ENCODE results near the gene ADK. TPM values are rescaled to one million over a fixed set of nuclear protein-coding genes. Genes with fewer than 3 reads are reported as not detected.
A peak's percentile ranks its signal among the peaks of the same experiment; 100 is the strongest.

ADK gene
- total and polyA plus RNA-seq, 2 of the 13 experiments (the other 11 are each of a cell fraction or from before 2014, with no cell fraction given): 48.6 to 79.1 TPM

- TF ChIP-seq IKZF5 (CRISPR knock-in tag; IDR thresholded peaks at IDR 0.05) (0 out of 2 replicates have a peak, but pooled peaks have one; percentile 28), KLF9 (CRISPR knock-in tag; IDR thresholded peaks at IDR 0.05; ENCODE audit: low read depth) (0 out of 2 replicates have a peak, but pooled peaks have one; percentile 11), ERF (CRISPR knock-in tag; IDR thresholded peaks at IDR 0.05) (no peak), MXI1 (IDR thresholded peaks at IDR 0.05; ENCODE audit: borderline replicate concordance, low read depth, low read length) (no peak), ZNF343 (CRISPR knock-in tag; IDR thresholded peaks at IDR 0.05) (peak; percentile 47; the same call in 1 of the 2 replicates), ZNF414 (CRISPR knock-in tag; IDR thresholded peaks at IDR 0.05) (peak; percentile 67; the same call in 1 of the 2 replicates), TCF7 (IDR thresholded peaks at IDR 0.05; ENCODE audit: low read depth) (peak; percentile 94), RNF219 (CRISPR knock-in tag; IDR thresholded peaks at IDR 0.05) (0 out of 2 replicates have a peak, but pooled peaks have one; percentile 52), HNF1B (CRISPR knock-in tag; IDR thresholded peaks at IDR 0.05) (peak; percentile 39; the same call in 1 of the 2 replicates), PRDM10 (CRISPR knock-in tag; IDR thresholded peaks at IDR 0.05; ENCODE audit: low read depth) (no peak), PHF20 (CRISPR knock-in tag; IDR thresholded peaks at IDR 0.05) (peak; percentile 33; the same call in 1 of the 2 replicates), MYC (CRISPR knock-in tag; IDR thresholded peaks at IDR 0.05; ENCODE audit: borderline replicate concordance) (peak; percentile 22; the same call in 1 of the 2 replicates), SPEN (CRISPR knock-in tag; IDR thresholded peaks at IDR 0.05; ENCODE audit: low read depth) (peak; percentile 57; the same call in 1 of the 2 replicates), ZNF83 (CRISPR knock-in tag; IDR thresholded peaks at IDR 0.05; ENCODE audit: borderline replicate concordance) (no peak), ZNF232 (CRISPR knock-in tag; IDR thresholded peaks at IDR 0.05; ENCODE audit: borderline replicate concordance) (0 out of 2 replicates have a peak, but pooled peaks have one; percentile 39), PCBP1 (IDR thresholded peaks at IDR 0.05; ENCODE audit: borderline replicate concordance, low read depth, low read length) (no peak), MAX (IDR thresholded peaks at IDR 0.05) (0 out of 2 replicates have a peak, but pooled peaks have one; percentile 10)
These were observed 624 bp upstream of the ADK start, which contains the start of gene AP3M1 (continued) for GRCh38 chr10:74150204-74150989.
